RWPE1 (cell line): ENCODE results near the gene SPATA6.
"Not testable (repeated sequence)": the region's sequence is repeated elsewhere in the genome, so short reads cannot be mapped to it uniquely, and the experiment has no call there.

Experiments used
- CTCF ChIA-PET: fragments of 350-600 bp; sonication (Branson Sonifier 250); formaldehyde crosslinking; extraction: SDS; loops from one replicate; lab custom pipeline; 2021; lab: Yijun Ruan, JAX
- POLR2A ChIA-PET: fragments of 400-600 bp; formaldehyde crosslinking; extraction: SDS; loops from one replicate; lab custom pipeline; 2020; ENCODE audit warnings: antibody characterized with exemption; ENCODE audit not compliant: low non-redundant PET; lab: Yijun Ruan, JAX
- DNase-seq: peaks from one replicate; pipeline ENCODE4 v3.0.0; 2012; ENCODE audit warnings: low spot score
- H3K27ac ChIP-seq: fragments of 450-650 bp; 2 replicates; pipeline ENCODE4 v1.5.1; 2017
- CTCF ChIP-seq: fragments of 450-650 bp; conservative IDR thresholded peaks from 2 replicates; pipeline ENCODE4 v1.5.1; 2017; ENCODE audit warnings: low read depth, mild to moderate bottlenecking

The SPATA6 gene

GRCh38 chr1:48338257-48338656, 133.7 kb downstream of the SPATA6 start:
- H3K27ac ChIP-seq, result no peak overlapping the region
- ChIA-PET CTCF (interaction anchor here (0.7 kb wide), 1 partner anchor 206 kb away, joined by 3 read pairs; no protein-coding TSS in a partner anchor), POLR2A (no interaction called here)
- DNase-seq, result no peak
- TF ChIP-seq CTCF, result no peak

GRCh38 chr1:48333316-48333715, 138.7 kb downstream of the SPATA6 start:
- DNase-seq, result no peak
- TF ChIP-seq CTCF, result no peak
- POLR2A ChIA-PET, result no interaction called here
- CTCF ChIA-PET, result no interaction called here
- H3K27ac ChIP-seq, result no peak overlapping the region

- no peak overlapping the region for H3K27ac ChIP-seq
- no peak for TF ChIP-seq CTCF
- CTCF ChIA-PET, result no interaction called here
- POLR2A ChIA-PET, result no interaction called here
- DNase-seq, result no peak
Observed at GRCh38 chr1:48332115-48332514, 139.9 kb downstream of the SPATA6 start.

GRCh38 chr1:48329905-48330304, 142.1 kb downstream of the SPATA6 start:
- no peak for DNase-seq
- no peak overlapping the region for H3K27ac ChIP-seq
- CTCF ChIA-PET, result no interaction called here
- POLR2A ChIA-PET, result no interaction called here
- no peak for TF ChIP-seq CTCF

- ChIA-PET POLR2A (no interaction called here), CTCF (no interaction called here)
- DNase-seq, result no peak
- no peak overlapping the region for H3K27ac ChIP-seq
- no peak for TF ChIP-seq CTCF
Observed at GRCh38 chr1:48329486-48329885, 142.5 kb downstream of the SPATA6 start.

- POLR2A ChIA-PET, DNase-seq, CTCF ChIA-PET, H3K27ac ChIP-seq: not testable (repeated sequence)
Observed at GRCh38 chr1:48311829-48312228, 160.2 kb downstream of the SPATA6 start.

GRCh38 chr1:48309564-48310082, 162.4 kb downstream of the SPATA6 start:
- no peak for TF ChIP-seq CTCF
- ChIA-PET POLR2A (no interaction called here), CTCF (no interaction called here)
- no peak overlapping the region for H3K27ac ChIP-seq
- no peak for DNase-seq
